ENCODE data around the gene VPREB3. TPM values are rescaled to one million over a fixed set of nuclear protein-coding genes. Genes with fewer than 3 reads are reported as not detected.

The VPREB3 gene
- total RNA-seq, 1 donor from 2014 or later, result not detected

GRCh38 chr22:23704829-23705228, 49.4 kb downstream of the VPREB3 start:
- intact Hi-C loops (cut with micrococcal nuclease), result loop anchor here (1.0 kb wide), 2 partner anchors 9 to 12 kb away; no protein-coding TSS in a partner anchor

DNA sequence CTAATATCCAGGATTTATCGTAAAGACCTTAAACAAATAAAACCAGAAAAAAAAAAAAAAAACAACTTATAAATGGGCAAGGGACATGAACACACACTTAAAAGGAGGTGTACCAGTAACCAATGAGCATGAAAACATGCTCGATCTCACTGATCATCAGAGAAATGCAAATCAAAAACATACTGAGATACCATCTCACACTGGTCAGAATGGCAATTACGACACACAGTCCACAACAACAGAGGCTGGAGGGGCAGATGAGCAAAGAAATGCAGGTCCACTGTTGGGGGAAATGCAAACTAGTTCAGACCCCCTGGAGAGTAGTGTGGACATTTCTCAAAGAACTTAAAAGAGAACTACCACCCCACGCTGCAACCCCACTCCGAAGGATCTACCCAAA, 50.2 kb downstream of the VPREB3 start:
- intact Hi-C loops (cut with micrococcal nuclease), result no loop called here

Other genes starting within 250 kb of the VPREB3 start
- not detected in 2 replicates for gene IGLL1, start 174.1 kb downstream of the VPREB3 start, total RNA-seq
- 0.98 and 1.4 TPM in 2 replicates for gene DRICH1, start 122.1 kb downstream of the VPREB3 start, total RNA-seq
- 33.2 and 34.8 TPM in 2 replicates for gene RGL4, start 63.4 kb downstream of the VPREB3 start, total RNA-seq
- gene ZNF70, start 3.3 kb downstream of the VPREB3 start, total RNA-seq, result 2.5 and 2.8 TPM in 2 replicates
- 0.41 and 0.74 TPM in 2 replicates for gene C22orf15, start 8.6 kb upstream of the VPREB3 start, total RNA-seq
- 44.5 and 51.0 TPM in 2 replicates for gene CHCHD10, start 13.5 kb upstream of the VPREB3 start, total RNA-seq
- 0.27 and 0.49 TPM in 2 replicates for gene MMP11, start 18.4 kb upstream of the VPREB3 start, total RNA-seq
- 77.3 and 79.6 TPM in 2 replicates for gene SMARCB1, start 32.5 kb upstream of the VPREB3 start, total RNA-seq
- 9.0 and 10.8 TPM in 2 replicates for gene DERL3, start 84.6 kb upstream of the VPREB3 start, total RNA-seq
- gene SLC2A11, start 103.5 kb upstream of the VPREB3 start, total RNA-seq, result 5.7 and 6.6 TPM in 2 replicates
- gene MIF, start 140.0 kb upstream of the VPREB3 start, total RNA-seq, result 700 and 746 TPM in 2 replicates
- 0.44 TPM in 2 replicates for gene GSTT2B, start 206.8 kb upstream of the VPREB3 start, total RNA-seq
- 4.0 and 5.4 TPM in 2 replicates for gene DDTL, start 212.5 kb upstream of the VPREB3 start, total RNA-seq
- 87.7 and 93.5 TPM in 2 replicates for gene DDT, start 220.0 kb upstream of the VPREB3 start, total RNA-seq
- not detected in 2 replicates for gene GSTT2, start 225.7 kb upstream of the VPREB3 start, total RNA-seq